Measurements from ENCODE around the gene CCDC110.

DNA sequence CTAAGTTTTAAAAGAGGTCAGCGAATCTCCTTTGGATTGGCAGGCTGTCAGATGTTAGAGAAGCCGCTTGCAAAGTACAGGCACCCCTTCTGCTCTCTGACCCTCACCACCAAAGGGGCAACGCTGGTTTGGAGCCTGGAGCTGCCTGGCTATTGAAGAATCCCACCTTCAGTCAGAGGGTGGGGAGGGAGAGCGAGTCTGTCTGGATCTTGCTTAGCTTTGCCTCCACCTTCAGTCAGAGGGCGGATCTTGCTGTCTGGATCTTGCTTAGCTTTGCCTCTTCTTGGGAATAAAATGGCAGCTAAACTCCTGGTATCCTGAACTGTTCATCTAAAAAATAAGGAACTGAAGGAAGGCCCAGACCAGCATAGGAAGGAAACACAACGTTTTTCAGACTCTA lies 7.3 kb downstream of the CCDC110 start:
- TF ChIP-seq ZNF274 (IDR thresholded peaks at IDR 0.05; ENCODE audit: low read depth, low read length) (no peak), YY1 (IDR thresholded peaks at IDR 0.05; ENCODE audit: insufficient read depth, insufficient read length) (no peak)

Data from NT2/D1 (cell line).